ENCODE measurements around the gene HSPA2. TPM values are rescaled to one million over a fixed set of nuclear protein-coding genes. Genes with fewer than 3 reads are reported as not detected.
"Not testable (repeated sequence)": the region's sequence is repeated elsewhere in the genome, so short reads cannot be mapped to it uniquely, and the experiment has no call there.

The HSPA2 gene
- total and polyA plus RNA-seq, 3 experiments from 2014 or later = 0.87 to 1.9 (median 1.9) TPM

DNA sequence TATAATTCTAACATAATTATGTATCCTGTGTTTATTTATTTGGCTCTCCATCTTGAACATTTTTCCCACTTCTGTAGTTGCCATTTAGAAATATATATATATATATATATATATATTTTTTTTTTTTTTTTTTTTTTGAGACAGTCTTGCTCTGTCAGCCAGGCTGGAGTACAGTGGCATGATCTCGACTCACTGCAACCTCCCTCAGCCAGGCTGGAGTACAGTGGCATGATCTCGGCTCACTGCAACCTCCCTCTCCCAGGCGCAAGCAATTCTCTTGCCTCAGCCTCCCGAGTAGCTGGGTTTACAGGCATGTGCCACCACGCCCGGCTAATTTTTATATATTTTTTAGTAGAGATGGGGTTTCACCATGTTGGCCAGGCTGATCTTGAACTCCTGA, 22.9 kb upstream of the HSPA2 start:
- H3K27ac Mint-ChIP-seq = peak overlapping the region in 1 of 8 donors; percentile 49
- H3K4me1 ChIP-seq (ENCODE audit: insufficient read depth, low read length) = peaks cover 32% of the 10 kb centered on the region
- DNase-seq; H3K9me3 Mint-ChIP-seq; POLR2A ChIA-PET; H3K27me3 Mint-ChIP-seq; H3K4me3 ChIP-seq (ENCODE audit: low read length); H3K9me3 ChIP-seq (ENCODE audit: low read length); H3K27me3 ChIP-seq (ENCODE audit: insufficient read depth, low read length, poor library complexity, severe bottlenecking); H3K27ac ChIP-seq (ENCODE audit: low read depth, low read length): not testable (repeated sequence)
- H3K4me3 Mint-ChIP-seq = peak overlapping the region in 1 of 7 donors; percentile 28
- peaks cover 58 to 71% (median 60%) of the 10 kb centered on the region in 3 donors for H3K4me1 Mint-ChIP-seq
- CTCF ChIA-PET = interaction anchor here (1.3 kb wide), 1 partner anchor 86 kb away, joined by 4 read pairs; no protein-coding TSS in a partner anchor
- H3K36me3 Mint-ChIP-seq = peaks cover 0 to 22% (median 2%) of the 10 kb centered on the region in 3 donors
- peaks cover 13% of the 10 kb centered on the region for H3K36me3 ChIP-seq (ENCODE audit: insufficient read depth, low read length)

- Mint-ChIP-seq H3K9me3 (no peaks in the 10 kb centered on the region), H3K4me3 (peak overlapping the region in 3 of 7 donors; percentile 2 to 28 (median 27)), H3K27ac (peak overlapping the region in 4 of 8 donors; percentile 15 to 57 (median 37)), H3K27me3 (no peaks in the 10 kb centered on the region), H3K4me1 (peaks cover 53 to 65% (median 54%) of the 10 kb centered on the region in 3 donors), H3K36me3 (peaks cover 0 to 22% (median 2%) of the 10 kb centered on the region in 3 donors)
- Histone ChIP-seq H3K27ac (ENCODE audit: low read depth, low read length) (no peak overlapping the region), H3K27me3 (ENCODE audit: insufficient read depth, low read length, poor library complexity, severe bottlenecking) (no peaks in the 10 kb centered on the region), H3K36me3 (ENCODE audit: insufficient read depth, low read length) (peaks cover 16% of the 10 kb centered on the region), H3K9me3 (ENCODE audit: low read length) (no peaks in the 10 kb centered on the region), H3K4me1 (ENCODE audit: insufficient read depth, low read length) (peaks cover 27% of the 10 kb centered on the region), H3K4me3 (ENCODE audit: low read length) (no peak overlapping the region)
- DNase-seq = no peak
- ChIA-PET CTCF (interaction anchor here (1.3 kb wide), 1 partner anchor 87 kb away, joined by 4 read pairs; no protein-coding TSS in a partner anchor), POLR2A (no interaction called here)
These were observed 22.3 kb upstream of the HSPA2 start for GRCh38 chr14:64518229-64518628.

DNA sequence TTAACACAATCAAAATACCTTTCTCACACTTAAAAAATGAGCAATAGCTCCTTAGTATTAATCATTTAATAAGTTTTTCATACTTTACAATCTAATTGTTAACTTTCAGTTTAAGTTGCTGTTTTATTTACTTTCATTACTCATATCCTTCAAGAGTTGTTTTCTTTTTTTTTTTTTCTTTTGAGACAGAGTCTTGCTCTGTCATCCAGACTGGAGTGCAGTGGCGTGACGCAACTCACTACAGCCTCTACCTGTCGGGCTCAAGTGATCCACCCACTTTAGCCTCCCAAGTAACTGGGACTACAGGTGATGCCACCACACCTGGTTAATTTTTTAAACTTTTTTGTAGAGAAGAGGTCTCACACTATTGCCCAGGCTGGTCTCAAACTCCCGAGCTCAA, 19.8 kb upstream of the HSPA2 start:
- H3K9me3 Mint-ChIP-seq = no peaks in the 10 kb centered on the region
- DNase-seq = no peak
- peak overlapping the region in 2 of 8 donors; percentile 43 to 50 for H3K27ac Mint-ChIP-seq
- H3K27me3 ChIP-seq (ENCODE audit: insufficient read depth, low read length, poor library complexity, severe bottlenecking) = no peaks in the 10 kb centered on the region
- peaks cover 16% of the 10 kb centered on the region for H3K36me3 ChIP-seq (ENCODE audit: insufficient read depth, low read length)
- CTCF ChIA-PET = interaction anchor here (1.6 to 1.8 kb wide), 2 partner anchors 10 to 117 kb away, joined by 4 to 10 read pairs; no protein-coding TSS in a partner anchor
- H3K9me3 ChIP-seq (ENCODE audit: low read length) = no peaks in the 10 kb centered on the region
- H3K27me3 Mint-ChIP-seq = no peaks in the 10 kb centered on the region
- POLR2A ChIA-PET = interaction anchor here (0.7 kb wide), 1 partner anchor 12 kb away, joined by 3 read pairs; no protein-coding TSS in a partner anchor
- H3K4me3 ChIP-seq (ENCODE audit: low read length) = no peak overlapping the region
- no peak overlapping the region for H3K27ac ChIP-seq (ENCODE audit: low read depth, low read length)
- H3K36me3 Mint-ChIP-seq = peaks cover 0 to 26% (median 2%) of the 10 kb centered on the region in 3 donors
- H3K4me3 Mint-ChIP-seq = no peak overlapping the region
- peaks cover 12% of the 10 kb centered on the region for H3K4me1 ChIP-seq (ENCODE audit: insufficient read depth, low read length)
- H3K4me1 Mint-ChIP-seq = peaks cover 39 to 47% (median 41%) of the 10 kb centered on the region in 3 donors

DNA sequence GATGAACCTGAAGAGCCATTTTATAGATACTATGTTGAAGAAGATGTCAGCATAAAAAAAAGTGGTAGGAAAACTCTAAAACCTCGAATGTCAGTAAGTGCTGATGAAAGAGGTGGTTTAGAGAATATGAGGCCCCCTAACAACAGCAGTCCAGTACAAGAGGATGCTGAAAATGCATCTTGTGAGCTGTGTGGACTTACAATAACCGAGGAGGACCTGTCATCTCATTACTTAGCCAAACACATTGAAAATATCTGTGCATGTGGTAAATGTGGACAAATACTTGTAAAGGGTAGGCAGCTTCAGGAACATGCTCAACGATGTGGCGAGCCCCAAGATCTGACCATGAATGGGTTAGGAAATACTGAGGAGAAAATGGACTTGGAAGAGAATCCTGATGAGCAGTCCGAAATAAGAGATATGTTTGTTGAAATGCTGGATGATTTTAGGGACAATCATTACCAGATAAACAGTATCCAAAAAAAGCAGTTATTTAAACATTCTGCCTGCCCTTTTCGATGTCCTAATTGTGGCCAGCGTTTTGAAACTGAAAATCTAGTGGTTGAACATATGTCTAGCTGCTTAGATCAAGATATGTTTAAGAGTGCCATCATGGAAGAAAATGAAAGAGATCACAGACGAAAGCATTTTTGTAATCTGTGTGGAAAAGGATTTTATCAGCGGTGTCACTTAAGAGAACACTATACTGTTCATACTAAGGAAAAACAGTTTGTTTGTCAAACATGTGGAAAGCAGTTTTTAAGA, 17.8 kb upstream of the HSPA2 start:
- Mint-ChIP-seq H3K27ac (no peak overlapping the region), H3K4me1 (peaks cover 26 to 34% (median 31%) of the 10 kb centered on the region in 3 donors), H3K27me3 (no peaks in the 10 kb centered on the region), H3K36me3 (peaks cover 0 to 29% (median 9%) of the 10 kb centered on the region in 3 donors), H3K9me3 (no peaks in the 10 kb centered on the region), H3K4me3 (no peak overlapping the region)
- DNase-seq = no peak
- Histone ChIP-seq H3K27me3 (ENCODE audit: insufficient read depth, low read length, poor library complexity, severe bottlenecking) (no peaks in the 10 kb centered on the region), H3K9me3 (ENCODE audit: low read length) (no peaks in the 10 kb centered on the region), H3K4me1 (ENCODE audit: insufficient read depth, low read length) (no peaks in the 10 kb centered on the region), H3K36me3 (ENCODE audit: insufficient read depth, low read length) (peaks cover 16% of the 10 kb centered on the region), H3K4me3 (ENCODE audit: low read length) (no peak overlapping the region), H3K27ac (ENCODE audit: low read depth, low read length) (no peak overlapping the region)
- POLR2A ChIA-PET = no interaction called here
- CTCF ChIA-PET = interaction anchor here (1.8 kb wide), 1 partner anchor 114 kb away, joined by 4 read pairs; no protein-coding TSS in a partner anchor

- no peak for DNase-seq
- H3K4me1 Mint-ChIP-seq = peaks cover 18 to 22% (median 19%) of the 10 kb centered on the region in 3 donors
- Histone ChIP-seq H3K9me3 (ENCODE audit: low read length) (no peaks in the 10 kb centered on the region), H3K4me1 (ENCODE audit: insufficient read depth, low read length) (no peaks in the 10 kb centered on the region), H3K36me3 (ENCODE audit: insufficient read depth, low read length) (peaks cover 16% of the 10 kb centered on the region), H3K27ac (ENCODE audit: low read depth, low read length) (no peak overlapping the region), H3K27me3 (ENCODE audit: insufficient read depth, low read length, poor library complexity, severe bottlenecking) (no peaks in the 10 kb centered on the region), H3K4me3 (ENCODE audit: low read length) (no peak overlapping the region)
- ChIA-PET POLR2A (no interaction called here), CTCF (no interaction called here)
- H3K4me3 Mint-ChIP-seq = no peak overlapping the region
- H3K36me3 Mint-ChIP-seq = peaks cover 0 to 25% (median 12%) of the 10 kb centered on the region in 3 donors
- peak overlapping the region in 1 of 8 donors; percentile 26 for H3K27ac Mint-ChIP-seq
- no peaks in the 10 kb centered on the region for H3K27me3 Mint-ChIP-seq
- H3K9me3 Mint-ChIP-seq = no peaks in the 10 kb centered on the region
These were observed 15.2 kb upstream of the HSPA2 start for GRCh38 chr14:64525354-64525753.

DNA sequence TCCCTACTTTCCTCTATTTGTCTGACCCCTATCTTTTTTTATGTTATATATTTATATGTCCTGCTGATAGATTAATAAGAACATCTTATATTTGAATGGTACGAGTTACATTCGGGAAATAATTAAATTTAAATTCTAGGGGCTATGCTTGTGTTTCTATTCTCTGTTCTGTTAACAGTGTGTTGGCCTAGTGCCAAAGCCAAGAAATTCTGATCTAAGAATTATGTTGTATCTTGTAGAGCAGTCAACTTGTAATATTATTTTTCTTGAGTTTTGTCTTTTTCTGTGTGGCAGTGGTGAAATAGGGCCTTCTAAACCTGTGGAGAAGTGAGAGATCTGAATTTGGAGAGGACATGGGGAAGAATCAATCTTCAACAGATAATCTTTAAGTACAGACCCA, 9.0 kb upstream of the HSPA2 start:
- no peak overlapping the region for H3K4me3 Mint-ChIP-seq
- CTCF ChIA-PET = no interaction called here

GRCh38 chr14:64536488-64537245, 3.9 kb upstream of the HSPA2 start:
- H3K36me3 ChIP-seq (ENCODE audit: insufficient read depth, low read length) = no peaks in the 10 kb centered on the region
- H3K4me1 ChIP-seq (ENCODE audit: insufficient read depth, low read length) = peaks cover 9% of the 10 kb centered on the region
- DNase-seq = no peak
- H3K27me3 ChIP-seq (ENCODE audit: insufficient read depth, low read length, poor library complexity, severe bottlenecking) = no peaks in the 10 kb centered on the region
- H3K4me3 ChIP-seq (ENCODE audit: low read length) = no peak overlapping the region
- Mint-ChIP-seq H3K4me1 (peaks cover 14 to 24% (median 23%) of the 10 kb centered on the region in 3 donors), H3K27ac (no peak overlapping the region), H3K4me3 (peak overlapping the region in 6 of 7 donors; percentile 1 to 75 (median 41)), H3K36me3 (peaks cover 0 to 6% (median 0%) of the 10 kb centered on the region in 3 donors), H3K27me3 (peaks cover 0 to 4% of the 10 kb centered on the region in 2 donors), H3K9me3 (peaks cover 0 to 6% (median 3%) of the 10 kb centered on the region in 5 donors)
- ChIA-PET POLR2A (no interaction called here), CTCF (interaction anchor here (0.8 to 1.3 kb wide), 2 partner anchors 26 to 106 kb away, joined by 3 to 4 read pairs; no protein-coding TSS in a partner anchor)
- no peaks in the 10 kb centered on the region for H3K9me3 ChIP-seq (ENCODE audit: low read length)
- no peak overlapping the region for H3K27ac ChIP-seq (ENCODE audit: low read depth, low read length)

More for the DNA sequence above, 9.0 kb upstream of the HSPA2 start:
- H3K27me3 Mint-ChIP-seq = no peaks in the 10 kb centered on the region
- H3K9me3 Mint-ChIP-seq = no peaks in the 10 kb centered on the region
- H3K27me3 ChIP-seq (ENCODE audit: insufficient read depth, low read length, poor library complexity, severe bottlenecking) = no peaks in the 10 kb centered on the region
- no peaks in the 10 kb centered on the region for H3K4me1 ChIP-seq (ENCODE audit: insufficient read depth, low read length)
- no peak for DNase-seq
- no peaks in the 10 kb centered on the region for H3K36me3 ChIP-seq (ENCODE audit: insufficient read depth, low read length)
- H3K4me1 Mint-ChIP-seq = peaks cover under 1 to 9% (median 3%) of the 10 kb centered on the region in 3 donors
- H3K36me3 Mint-ChIP-seq = peaks cover 0 to 7% (median 5%) of the 10 kb centered on the region in 3 donors
- peak overlapping the region in 1 of 8 donors; percentile 13 for H3K27ac Mint-ChIP-seq
- H3K9me3 ChIP-seq (ENCODE audit: low read length) = no peaks in the 10 kb centered on the region
- H3K27ac ChIP-seq (ENCODE audit: low read depth, low read length) = no peak overlapping the region
- H3K4me3 ChIP-seq (ENCODE audit: low read length) = no peak overlapping the region
- POLR2A ChIA-PET = no interaction called here

Measured in CD8-positive, alpha-beta memory T cell (primary cell).